Activated T-helper 1 cell treated with anti-CD3 and anti-CD28 coated beads, Interleukin-12 subunit alpha, Interleukin-12 subunit beta, Interleukin-2, Interleukin-4 antibody, amounts not matched to agents 30 ng/mL and 10 ng/mL and 1 ng/mL, durations not matched to agents 14 hours and 24 hours and 36 hours (primary cell): ENCODE measurements around the gene KLK10. TPM values are rescaled to one million over a fixed set of nuclear protein-coding genes. Genes with fewer than 3 reads are reported as not detected.

ENCODE experiments used
- DNase-seq: peaks from one replicate; pipeline ENCODE4 v3.0.0; 2021; ENCODE audit warnings: low spot score
- H3K27ac Mint-ChIP-seq: one replicate; pipeline ENCODE4 v1.8.0; 2021; ENCODE audit warnings: mild to moderate bottlenecking, mixed read lengths
- H3K27me3 Mint-ChIP-seq: one replicate; pipeline ENCODE4 v1.8.0; 2022; ENCODE audit warnings: mild to moderate bottlenecking, moderate library complexity, mixed read lengths; ENCODE audit not compliant: insufficient read depth
- H3K36me3 Mint-ChIP-seq: one replicate; pipeline ENCODE4 v1.8.0; 2021; ENCODE audit warnings: low read depth, mixed read lengths
- H3K4me1 Mint-ChIP-seq: one replicate; pipeline ENCODE4 v1.8.0; 2021; ENCODE audit warnings: low read depth, mixed read lengths
- H3K4me3 Mint-ChIP-seq: one replicate; pipeline ENCODE4 v1.8.0; 2021; ENCODE audit warnings: mild to moderate bottlenecking, moderate library complexity, mixed read lengths
- H3K9me3 Mint-ChIP-seq: one replicate; pipeline ENCODE4 v1.8.0; 2021; ENCODE audit warnings: mixed read lengths
- intact Hi-C: fragments of 100-400 bp; cut with micrococcal nuclease; formaldehyde crosslinking; loops from one replicate; pipeline ENCODE4 v1.15.1; 2024
- total RNA-seq: library from RNA; stranded (reverse); gene quantifications from 2 replicates; pipeline ENCODE4 v1.2.3, GENCODE V29; 2022

KLK10 gene
- total RNA-seq, 1 donor from 2014 or later: not detected

GRCh38 chr19:50968716-50969412 lies 50.6 kb downstream of the KLK10 start:
- Mint-ChIP-seq H3K4me1 (no peaks in the 10 kb centered on the region), H3K27me3 (no peaks in the 10 kb centered on the region), H3K4me3 (no peak overlapping the region), H3K9me3 (no peaks in the 10 kb centered on the region), H3K36me3 (no peaks in the 10 kb centered on the region), H3K27ac (no peak overlapping the region)
- intact Hi-C loops: no loop called here
- DNase-seq: no peak

- intact Hi-C loops: no loop called here
- Mint-ChIP-seq H3K36me3 (no peaks in the 10 kb centered on the region), H3K4me1 (no peaks in the 10 kb centered on the region), H3K4me3 (no peak overlapping the region), H3K27ac (no peak overlapping the region), H3K9me3 (no peaks in the 10 kb centered on the region), H3K27me3 (no peaks in the 10 kb centered on the region)
- DNase-seq: no peak
Measured at GRCh38 chr19:50967929-50968715, 51.4 kb downstream of the KLK10 start.

- H3K36me3 Mint-ChIP-seq: no peaks in the 10 kb centered on the region
Measured at GRCh38 chr19:50964266-50964665, 55.2 kb downstream of the KLK10 start.

GRCh38 chr19:50963381-50963780 lies 56.1 kb downstream of the KLK10 start:
- H3K36me3 Mint-ChIP-seq: no peaks in the 10 kb centered on the region
- H3K4me3 Mint-ChIP-seq: no peak overlapping the region
- no peak overlapping the region for H3K27ac Mint-ChIP-seq
- peaks cover 4% of the 10 kb centered on the region for H3K9me3 Mint-ChIP-seq
- H3K27me3 Mint-ChIP-seq: peaks cover 2% of the 10 kb centered on the region
- intact Hi-C loops: no loop called here
- DNase-seq: no peak
- H3K4me1 Mint-ChIP-seq: no peaks in the 10 kb centered on the region

More at GRCh38 chr19:50964266-50964665, 55.2 kb downstream of the KLK10 start:
- no peak for DNase-seq
- intact Hi-C loops: no loop called here
- peaks cover 3% of the 10 kb centered on the region for H3K9me3 Mint-ChIP-seq
- H3K4me1 Mint-ChIP-seq: no peaks in the 10 kb centered on the region
- no peak overlapping the region for H3K4me3 Mint-ChIP-seq
- peaks cover 2% of the 10 kb centered on the region for H3K27me3 Mint-ChIP-seq
- H3K27ac Mint-ChIP-seq: no peak overlapping the region

Other genes starting within 250 kb of the KLK10 start
- not detected in 2 replicates for gene GPR32, start 249.2 kb downstream of the KLK10 start, total RNA-seq
- gene ACP4, start 229.3 kb downstream of the KLK10 start, total RNA-seq: not detected in 2 replicates
- gene KLK1, start 195.9 kb downstream of the KLK10 start, total RNA-seq: 2.5 and 3.4 TPM in 2 replicates
- gene KLK15, start 186.1 kb downstream of the KLK10 start, total RNA-seq: not detected in 2 replicates
- not detected in 2 replicates for gene KLK3, start 164.8 kb downstream of the KLK10 start, total RNA-seq
- gene KLK2, start 146.3 kb downstream of the KLK10 start, total RNA-seq: not detected in 2 replicates
- gene KLK4, start 108.3 kb downstream of the KLK10 start, total RNA-seq: not detected in 2 replicates
- gene KLK5, start 66.7 kb downstream of the KLK10 start, total RNA-seq: not detected in 2 replicates
- not detected in 2 replicates for gene KLK6, start 50.1 kb downstream of the KLK10 start, total RNA-seq
- gene KLK7, start 35.8 kb downstream of the KLK10 start, total RNA-seq: not detected in 2 replicates
- not detected in 2 replicates for gene KLK8, start 18.1 kb downstream of the KLK10 start, total RNA-seq
- not detected in 2 replicates for gene KLK11, start 6.9 kb upstream of the KLK10 start, total RNA-seq
- not detected in 2 replicates for gene KLK12, start 15.3 kb upstream of the KLK10 start, total RNA-seq
- gene KLK13, start 45.4 kb upstream of the KLK10 start, total RNA-seq: not detected in 2 replicates
- 0.64 and 1.2 TPM in 2 replicates for gene KLK14, start 63.2 kb upstream of the KLK10 start, total RNA-seq
- gene CTU1, start 88.7 kb upstream of the KLK10 start, total RNA-seq: 12.5 and 14.0 TPM in 2 replicates
- 0.29 and 0.42 TPM in 2 replicates for gene SIGLEC9, start 105.2 kb upstream of the KLK10 start, total RNA-seq
- not detected in 2 replicates for gene SIGLEC7, start 122.6 kb upstream of the KLK10 start, total RNA-seq
- gene CD33, start 205.4 kb upstream of the KLK10 start, total RNA-seq: 6.3 and 6.8 TPM in 2 replicates
- gene SIGLECL1, start 231.4 kb upstream of the KLK10 start, total RNA-seq: not detected in 2 replicates